DND-41 (cell line): ENCODE measurements around the gene DMC1.

ENCODE experiments used
- ATAC-seq: fragments of 200-7000 bp; cut with Tn5 transposase; 3 replicates; pipeline ENCODE4 v1.9.1; 2021; ENCODE audit warnings: low read depth; ENCODE audit not compliant: insufficient read depth
- DNase-seq: peaks from one replicate; pipeline ENCODE4 v3.0.0-alpha.2; 2020
- H2AFZ ChIP-seq: 2 replicates; pipeline ENCODE4 v1.6.0; 2012; ENCODE audit warnings: low read depth, low read length
- H3K27ac ChIP-seq: 2 replicates; pipeline ENCODE4 v1.5.1; 2012; ENCODE audit warnings: low read length, inconsistent platforms
- H3K27me3 ChIP-seq: fragments of 200-600 bp; sonication (generic); 2 replicates; pipeline ENCODE4 v1.6.0; 2012; ENCODE audit warnings: low read length, mild to moderate bottlenecking, inconsistent platforms; ENCODE audit not compliant: insufficient read depth, poor library complexity
- H3K36me3 ChIP-seq: 2 replicates; pipeline ENCODE4 v1.5.1; 2012; ENCODE audit warnings: low read length, inconsistent platforms; ENCODE audit not compliant: insufficient read depth
- H3K4me1 ChIP-seq: 2 replicates; pipeline ENCODE4 v1.5.1; 2012; ENCODE audit warnings: mild to moderate bottlenecking, low read length; ENCODE audit not compliant: insufficient read depth
- H3K4me2 ChIP-seq: 2 replicates; pipeline ENCODE4 v1.6.0; 2012; ENCODE audit warnings: mild to moderate bottlenecking, moderate library complexity, low read length, inconsistent platforms; ENCODE audit not compliant: insufficient read depth
- H3K4me3 ChIP-seq, 2 experiments: fragments of 200-600 bp in 1 of 2; shearing (Covaris generic) in 1 of 2; 2 replicates each; pipeline ENCODE4 v1.5.1; 2012 to 2016; ENCODE audit warnings: inconsistent platforms in 2 of 2, low read length in 2 of 2, mild to moderate bottlenecking in 2 of 2, low read depth in 1 of 2, moderate library complexity in 1 of 2
- H3K79me2 ChIP-seq: 2 replicates; pipeline ENCODE4 v1.6.0; 2012; ENCODE audit warnings: low read length, inconsistent platforms; ENCODE audit not compliant: insufficient read depth
- H3K9ac ChIP-seq: 2 replicates; pipeline ENCODE4 v1.6.0; 2012; ENCODE audit warnings: low read depth, mild to moderate bottlenecking, inconsistent platforms, low read length, moderate library complexity
- H3K9me3 ChIP-seq: 2 replicates; pipeline ENCODE4 v1.5.1; 2012; ENCODE audit warnings: low read length, moderate library complexity, mild to moderate bottlenecking, inconsistent platforms; ENCODE audit not compliant: insufficient read depth, severe bottlenecking
- H4K20me1 ChIP-seq: 2 replicates; pipeline ENCODE4 v1.6.0; 2012; ENCODE audit warnings: low read length; ENCODE audit not compliant: insufficient read depth
- CTCF ChIP-seq: IDR thresholded peaks from 2 replicates; pipeline ENCODE4 v1.5.1; 2012; ENCODE audit warnings: borderline replicate concordance, low read length, moderate library complexity, mild to moderate bottlenecking; ENCODE audit not compliant: poor library complexity, severe bottlenecking; ENCODE audit errors: extremely low read depth
- EZH2 ChIP-seq: IDR thresholded peaks from 3 replicates; pipeline ENCODE4 v1.6.1; 2012; ENCODE audit warnings: borderline replicate concordance, low read depth, mild to moderate bottlenecking, moderate library complexity, low read length, inconsistent platforms; ENCODE audit not compliant: severe bottlenecking

DMC1 gene

DNA sequence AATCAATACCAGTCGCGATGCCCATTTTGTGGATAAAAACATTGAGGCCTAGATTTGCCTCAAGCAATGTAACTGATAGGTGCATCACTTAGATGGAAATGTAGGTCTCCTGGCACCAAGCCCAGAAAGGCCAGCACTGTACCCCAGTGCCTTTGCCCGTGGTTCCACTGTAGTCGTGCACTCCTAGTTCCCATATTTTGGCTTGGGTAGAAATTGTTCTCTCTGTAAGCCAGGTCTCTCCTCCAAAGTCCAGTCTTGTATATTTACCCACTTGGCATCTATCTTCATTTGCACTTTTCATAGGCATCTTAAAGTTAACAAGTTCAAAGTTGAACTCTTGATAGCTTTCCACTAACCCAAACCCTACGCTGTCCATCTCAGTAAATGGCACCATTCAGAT lies 41.6 kb upstream of the DMC1 start:
- no peak overlapping the region for H3K4me3 ChIP-seq
- H3K36me3 ChIP-seq = no peaks in the 10 kb centered on the region
- DNase-seq (no peak), ATAC-seq (no peak)
- H3K9ac ChIP-seq = no peak overlapping the region
- H3K27ac ChIP-seq = no peak overlapping the region
- no peaks in the 10 kb centered on the region for H3K79me2 ChIP-seq
- no peaks in the 10 kb centered on the region for H3K27me3 ChIP-seq
- no peaks in the 10 kb centered on the region for H3K9me3 ChIP-seq
- H2AFZ ChIP-seq = no peak overlapping the region
- TF ChIP-seq CTCF (no peak), EZH2 (no peak)
- H3K4me1 ChIP-seq = no peaks in the 10 kb centered on the region
- H3K4me2 ChIP-seq = no peak overlapping the region
- no peaks in the 10 kb centered on the region for H4K20me1 ChIP-seq

GRCh38 chr22:38610234-38610633 lies 40.3 kb upstream of the DMC1 start:
- Histone ChIP-seq H3K27ac (no peak overlapping the region), H3K36me3 (no peaks in the 10 kb centered on the region), H3K4me3 (no peak overlapping the region), H3K4me1 (no peaks in the 10 kb centered on the region), H3K9ac (no peak overlapping the region), H3K4me2 (no peak overlapping the region), H4K20me1 (no peaks in the 10 kb centered on the region), H3K79me2 (no peaks in the 10 kb centered on the region), H2AFZ (no peak overlapping the region), H3K9me3 (no peaks in the 10 kb centered on the region), H3K27me3 (no peaks in the 10 kb centered on the region)
- TF ChIP-seq EZH2 = no peak
- ATAC-seq (no peak), DNase-seq (no peak)

DNA sequence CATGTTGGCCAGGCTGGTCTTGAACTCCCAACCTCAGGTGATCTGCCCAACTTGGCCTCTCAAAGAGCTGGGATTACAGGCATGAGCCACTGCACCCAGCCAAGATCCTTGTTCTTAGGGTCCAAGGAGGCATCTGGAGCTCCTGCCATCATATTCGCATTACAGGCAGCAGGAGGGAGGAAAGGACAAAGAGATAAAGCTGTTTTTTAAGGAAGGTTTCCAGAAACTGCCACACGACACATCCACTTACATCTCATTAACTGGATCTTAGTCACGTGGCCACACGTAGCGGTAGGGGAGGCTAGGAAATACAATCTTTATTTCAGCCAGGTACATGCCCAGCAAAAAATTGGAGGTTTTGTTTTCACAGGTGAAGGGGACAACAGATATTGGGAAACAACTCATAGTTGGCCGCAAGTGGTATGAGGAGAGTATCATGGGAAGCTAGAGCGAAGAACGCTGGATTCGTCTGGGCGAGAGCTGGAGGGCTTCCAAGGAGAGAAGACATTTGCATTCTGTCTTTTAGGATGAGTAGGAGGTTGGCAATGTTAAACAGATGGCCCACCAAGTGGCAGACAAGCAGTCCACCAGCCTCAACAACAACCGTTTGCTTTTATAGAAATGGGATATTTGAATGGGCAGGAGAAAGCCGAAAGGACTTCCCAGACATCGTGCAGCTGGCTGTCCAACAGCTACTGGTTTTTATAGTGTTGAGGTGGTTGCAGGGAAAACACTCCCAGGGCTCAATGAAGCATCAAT lies 39.2 kb upstream of the DMC1 start:
- H3K79me2 ChIP-seq = no peaks in the 10 kb centered on the region
- no peaks in the 10 kb centered on the region for H3K4me1 ChIP-seq
- H3K27me3 ChIP-seq = no peaks in the 10 kb centered on the region
- H3K4me2 ChIP-seq = no peak overlapping the region
- H3K9me3 ChIP-seq = no peaks in the 10 kb centered on the region
- no peak overlapping the region for H3K27ac ChIP-seq
- no peak for TF ChIP-seq EZH2
- no peak for TF ChIP-seq CTCF
- H3K4me3 ChIP-seq = no peak overlapping the region
- H3K36me3 ChIP-seq = no peaks in the 10 kb centered on the region
- DNase-seq (no peak), ATAC-seq (no peak)
- no peak overlapping the region for H2AFZ ChIP-seq
- no peaks in the 10 kb centered on the region for H4K20me1 ChIP-seq
- H3K9ac ChIP-seq = no peak overlapping the region

DNA sequence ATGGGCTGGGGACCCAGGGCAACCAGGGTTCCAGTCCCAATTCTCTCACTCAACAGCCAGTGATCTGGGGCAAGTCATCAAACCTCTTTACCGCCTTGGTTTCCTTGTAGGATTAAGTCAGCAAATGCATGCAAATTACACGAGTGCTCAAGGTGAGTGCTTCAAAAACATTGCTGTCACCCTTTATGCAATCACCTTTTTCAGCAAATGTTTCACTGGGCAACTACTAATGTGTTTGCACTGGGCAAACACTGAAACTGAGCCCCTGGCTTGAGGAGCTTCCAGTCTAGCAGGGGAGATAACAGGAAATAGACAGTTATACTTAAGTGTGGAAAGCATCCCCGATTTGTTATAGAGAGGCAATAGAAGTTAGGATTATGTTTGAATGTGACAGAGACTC lies 37.7 kb upstream of the DMC1 start:
- H3K27ac ChIP-seq = no peak overlapping the region
- H3K36me3 ChIP-seq = no peaks in the 10 kb centered on the region
- no peak overlapping the region for H2AFZ ChIP-seq
- ATAC-seq (no peak), DNase-seq (no peak)
- no peak for TF ChIP-seq EZH2
- no peak for TF ChIP-seq CTCF
- H3K9ac ChIP-seq = no peak overlapping the region
- no peaks in the 10 kb centered on the region for H4K20me1 ChIP-seq
- no peak overlapping the region for H3K4me2 ChIP-seq
- H3K4me3 ChIP-seq = no peak overlapping the region
- no peaks in the 10 kb centered on the region for H3K79me2 ChIP-seq
- no peaks in the 10 kb centered on the region for H3K27me3 ChIP-seq
- no peaks in the 10 kb centered on the region for H3K4me1 ChIP-seq
- no peaks in the 10 kb centered on the region for H3K9me3 ChIP-seq
